SK-N-MC (cell line): Measurements from ENCODE around the gene CACNA2D2.
A peak's percentile ranks its signal among the peaks of the same experiment; 100 is the strongest.

Experiments used
- DNase-seq: peaks from one replicate; pipeline ENCODE4 v3.0.0-alpha.2; 2011; ENCODE audit warnings: low read depth, low spot score
- H3K27ac ChIP-seq: fragments of 200-600 bp; sonication (generic); 2 replicates; pipeline ENCODE4 v1.5.1; 2016; ENCODE audit warnings: mixed run types
- H3K36me3 ChIP-seq: fragments of 200-600 bp; sonication (generic); 2 replicates; pipeline ENCODE4 v1.6.1; 2017; ENCODE audit warnings: antibody characterized with exemption, low read length, mixed read lengths; ENCODE audit not compliant: insufficient read depth
- H3K4me3 ChIP-seq: fragments of 200-600 bp; sonication (generic); 2 replicates; pipeline ENCODE4 v1.5.1; 2016
- H3K9ac ChIP-seq: fragments of 200-600 bp; sonication (generic); 2 replicates; pipeline ENCODE4 v1.8.0; 2017; ENCODE audit warnings: mixed run types, mixed read lengths; ENCODE audit not compliant: insufficient read length
- H3K9me3 ChIP-seq: fragments of 200-600 bp; sonication (generic); 2 replicates; pipeline ENCODE4 v1.6.1; 2017; ENCODE audit warnings: low read depth, mild to moderate bottlenecking, antibody characterized with exemption, low read length, moderate library complexity, mixed read lengths
- EZH2 ChIP-seq: fragments of 200-600 bp; sonication (generic); IDR thresholded peaks from one replicate; pipeline ENCODE4 v1.6.1; 2017; ENCODE audit warnings: antibody characterized with exemption
- FOXP2 ChIP-seq: optimal IDR thresholded peaks from 2 replicates; pipeline ENCODE3; 2011; ENCODE audit warnings: mild to moderate bottlenecking, moderate library complexity; ENCODE audit not compliant: insufficient read depth; ENCODE audit errors: extremely low read length, control extremely low read depth
- POLR2AphosphoS5 ChIP-seq: IDR thresholded peaks from 2 replicates; pipeline ENCODE4 v1.6.1; 2012; ENCODE audit warnings: mild to moderate bottlenecking, low read depth, low read length, borderline replicate concordance

CACNA2D2 gene

GRCh38 chr3:50331364-50331907, 172.0 kb downstream of the CACNA2D2 start:
- H3K9ac ChIP-seq = no peak overlapping the region
- TF ChIP-seq FOXP2 (no peak), POLR2AphosphoS5 (no peak), EZH2 (no peak)
- peaks cover 18% of the 10 kb centered on the region; the same call in 1 of the 2 replicates for H3K36me3 ChIP-seq
- H3K9me3 ChIP-seq = no peaks in the 10 kb centered on the region
- no peak for DNase-seq
- no peak overlapping the region for H3K4me3 ChIP-seq
- H3K27ac ChIP-seq = no peak overlapping the region

GRCh38 chr3:50330330-50330729, 173.1 kb downstream of the CACNA2D2 start:
- no peak for DNase-seq
- H3K9me3 ChIP-seq = no peaks in the 10 kb centered on the region
- H3K36me3 ChIP-seq = peaks cover 18% of the 10 kb centered on the region; the same call in 1 of the 2 replicates
- no peak overlapping the region for H3K9ac ChIP-seq
- no peak overlapping the region for H3K27ac ChIP-seq
- H3K4me3 ChIP-seq = no peak overlapping the region
- TF ChIP-seq POLR2AphosphoS5 (no peak), FOXP2 (no peak), EZH2 (no peak)

GRCh38 chr3:50327943-50328691, 175.3 kb downstream of the CACNA2D2 start, which contains the start of gene TUSC2:
Gene TUSC2 (minus strand): TSS chr3:50328223. CDS start chr3:50328099, 124 bp downstream.
- DNase-seq = no peak
- Histone ChIP-seq H3K9ac (peak within 1 kb of the TSS; percentile 87), H3K27ac (peak within 1 kb of the TSS; percentile 62), H3K4me3 (peak within 1 kb of the TSS; percentile 81), H3K36me3 (peaks cover 18% of the 10 kb centered on the region; the same call in 1 of the 2 replicates), H3K9me3 (no peaks in the 10 kb centered on the region)
- peak; percentile 87 for TF ChIP-seq POLR2AphosphoS5
- no peak for TF ChIP-seq EZH2

DNA sequence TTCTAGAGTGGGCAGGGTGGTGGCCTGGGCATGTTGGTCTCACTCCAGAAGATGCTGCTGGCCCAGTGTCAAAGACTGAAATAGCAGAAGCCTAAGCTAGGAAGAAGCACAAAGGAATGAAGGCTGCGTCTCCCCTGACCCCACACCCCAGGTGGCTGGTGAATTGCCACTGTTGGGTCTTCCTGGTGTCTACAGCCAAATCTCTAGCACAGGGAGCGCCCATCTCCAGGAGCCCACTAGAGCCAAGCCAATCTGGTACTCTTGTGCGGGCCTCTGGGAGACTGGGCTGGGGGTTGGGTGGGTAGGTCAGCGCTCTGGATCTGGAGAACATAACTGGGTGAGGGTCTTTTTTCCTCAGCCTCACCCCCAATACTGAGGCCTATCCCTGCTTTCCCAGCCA, 176.3 kb downstream of the CACNA2D2 start:
- peak overlapping the region; percentile 87 for H3K9ac ChIP-seq
- DNase-seq = no peak
- H3K9me3 ChIP-seq = no peaks in the 10 kb centered on the region
- no peak overlapping the region for H3K27ac ChIP-seq
- H3K4me3 ChIP-seq = peak overlapping the region; percentile 81
- no peak for TF ChIP-seq FOXP2
- no peak for TF ChIP-seq POLR2AphosphoS5
- TF ChIP-seq EZH2 = no peak
- peaks cover 17% of the 10 kb centered on the region; the same call in 1 of the 2 replicates for H3K36me3 ChIP-seq

DNA sequence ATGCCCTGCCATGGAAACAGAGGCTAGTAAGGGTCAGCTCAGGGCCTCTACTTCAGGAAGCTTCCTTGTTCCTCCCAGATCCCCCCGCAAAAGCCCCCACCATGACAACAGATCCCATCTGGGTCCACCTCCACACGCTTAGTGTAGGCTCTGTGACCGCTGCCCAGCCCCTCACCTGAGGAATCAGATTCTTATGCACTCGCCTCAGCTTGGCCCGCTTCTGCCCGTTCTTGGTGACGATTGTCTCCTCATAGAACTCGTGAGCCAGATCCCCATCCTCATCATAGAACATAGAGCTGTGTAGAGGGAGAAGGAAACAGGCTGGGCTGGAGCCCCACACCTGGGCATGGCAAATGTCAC, 177.3 kb downstream of the CACNA2D2 start:
- H3K36me3 ChIP-seq = peaks cover 7% of the 10 kb centered on the region; the same call in 1 of the 2 replicates
- H3K9me3 ChIP-seq = no peaks in the 10 kb centered on the region
- no peak overlapping the region for H3K9ac ChIP-seq

GRCh38 chr3:50325497-50326181, 177.8 kb downstream of the CACNA2D2 start:
- DNase-seq = no peak
- TF ChIP-seq FOXP2 = no peak
- TF ChIP-seq POLR2AphosphoS5 = no peak
- no peak for TF ChIP-seq EZH2
- H3K4me3 ChIP-seq = no peak overlapping the region
- no peaks in the 10 kb centered on the region for H3K9me3 ChIP-seq
- H3K9ac ChIP-seq = no peak overlapping the region
- peaks cover 3% of the 10 kb centered on the region; the same call in 1 of the 2 replicates for H3K36me3 ChIP-seq
- no peak overlapping the region for H3K27ac ChIP-seq

More for the DNA sequence above, 177.3 kb downstream of the CACNA2D2 start:
- Histone ChIP-seq H3K4me3 (no peak overlapping the region), H3K27ac (no peak overlapping the region)
- no peak for DNase-seq
- TF ChIP-seq EZH2 (no peak), POLR2AphosphoS5 (no peak), FOXP2 (no peak)

- TF ChIP-seq FOXP2 = no peak
- TF ChIP-seq EZH2 = no peak
- no peak for TF ChIP-seq POLR2AphosphoS5
- no peaks in the 10 kb centered on the region for H3K9me3 ChIP-seq
- H3K9ac ChIP-seq = no peak overlapping the region
- no peak overlapping the region for H3K4me3 ChIP-seq
- DNase-seq = no peak
- no peak overlapping the region for H3K27ac ChIP-seq
- no peaks in the 10 kb centered on the region; the same call in 1 of the 2 replicates for H3K36me3 ChIP-seq
These were observed 178.3 kb downstream of the CACNA2D2 start for GRCh38 chr3:50325113-50325480.

DNA sequence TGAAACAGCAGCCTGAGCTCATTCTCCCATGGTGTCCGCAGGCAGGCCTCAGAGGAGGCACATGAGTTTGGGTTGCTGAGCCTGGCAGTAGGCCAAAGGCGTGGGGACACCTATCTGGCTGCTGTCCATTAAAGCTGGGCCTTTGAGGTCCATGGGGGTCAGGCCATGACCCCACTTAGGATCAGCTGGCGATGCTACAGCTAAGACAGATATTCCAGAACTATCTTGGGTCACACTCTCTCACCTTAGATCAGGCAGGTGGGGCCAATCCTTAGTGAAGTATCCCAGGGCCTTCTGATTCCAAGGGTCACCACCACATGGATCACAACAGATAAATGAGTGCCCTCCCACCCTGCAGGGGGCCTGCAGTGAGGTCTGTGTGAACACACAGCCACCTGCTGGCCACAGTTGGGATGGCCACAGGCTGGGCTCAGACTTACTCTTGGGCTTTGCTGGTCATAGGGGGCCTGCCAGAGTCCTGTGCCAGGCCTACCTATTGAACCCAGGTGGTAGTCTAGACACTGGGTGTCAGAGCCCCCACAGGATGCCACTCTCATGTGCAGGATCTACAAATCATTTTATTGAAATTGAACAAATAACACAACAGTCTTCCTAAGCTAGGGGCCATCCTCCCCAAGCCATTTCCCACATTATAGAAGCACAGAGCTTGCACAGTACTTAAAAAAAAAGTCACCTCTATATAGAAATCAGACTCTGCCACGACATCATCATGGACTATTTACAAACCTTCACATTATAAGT, 178.9 kb downstream of the CACNA2D2 start:
- no peak for TF ChIP-seq EZH2
- no peak for TF ChIP-seq FOXP2
- no peak for TF ChIP-seq POLR2AphosphoS5
- H3K27ac ChIP-seq = no peak overlapping the region
- no peaks in the 10 kb centered on the region for H3K9me3 ChIP-seq
- no peak for DNase-seq
- peaks cover under 1% of the 10 kb centered on the region; the same call in 1 of the 2 replicates for H3K36me3 ChIP-seq
- H3K4me3 ChIP-seq = no peak overlapping the region
- no peak overlapping the region for H3K9ac ChIP-seq

DNA sequence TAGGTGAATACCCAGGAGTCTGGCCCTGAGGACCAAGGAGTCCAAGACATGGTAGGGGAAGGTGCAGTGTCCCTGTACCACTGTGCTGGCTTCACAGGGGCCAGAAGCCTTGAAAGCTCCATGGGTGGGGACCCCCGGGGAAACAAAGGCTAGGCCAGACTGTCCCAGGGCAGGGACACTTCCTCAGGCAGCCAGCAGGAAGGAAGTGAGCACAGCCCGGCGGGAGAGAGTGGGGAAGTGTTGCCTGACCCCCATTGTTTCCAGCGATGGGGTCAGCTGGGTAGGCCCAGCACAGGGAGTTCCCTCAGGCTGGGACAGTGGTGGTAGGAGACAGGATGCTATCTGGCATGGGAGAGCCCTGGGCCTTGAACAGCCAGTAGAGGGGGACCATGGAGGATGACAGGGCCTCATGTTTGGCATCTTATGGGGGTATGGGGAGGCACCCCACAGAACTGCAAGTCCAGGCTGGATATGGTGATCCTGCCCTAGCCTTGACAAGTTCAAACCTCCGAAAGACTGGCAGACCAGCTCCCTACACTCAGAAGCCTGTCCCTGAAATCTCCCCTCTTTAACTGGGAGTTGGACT, 179.7 kb downstream of the CACNA2D2 start:
- H3K27ac ChIP-seq = no peak overlapping the region

More for the DNA sequence above, 179.7 kb downstream of the CACNA2D2 start:
- no peak overlapping the region for H3K9ac ChIP-seq
- peaks cover 9% of the 10 kb centered on the region; the same call in 1 of the 2 replicates for H3K36me3 ChIP-seq
- DNase-seq = no peak
- no peak for TF ChIP-seq FOXP2
- TF ChIP-seq POLR2AphosphoS5 = no peak
- TF ChIP-seq EZH2 = no peak
- no peaks in the 10 kb centered on the region for H3K9me3 ChIP-seq
- H3K4me3 ChIP-seq = no peak overlapping the region
